Effector memory CD4-positive, alpha-beta T cell (primary cell): ENCODE results near the gene METRNL.
"Not testable (repeated sequence)": the region's sequence is repeated elsewhere in the genome, so short reads cannot be mapped to it uniquely, and the experiment has no call there.

Experiments used
- DNase-seq, 3 donors: peaks; one replicate each; pipeline ENCODE4 v3.0.0-alpha.2; 2020
- H3K27ac ChIP-seq: 2 replicates; pipeline ENCODE4 v1.7.0; 2013; ENCODE audit warnings: mild to moderate bottlenecking, low read length, moderate library complexity; ENCODE audit not compliant: insufficient read depth, poor library complexity, severe bottlenecking
- H3K27me3 ChIP-seq: replicated peaks from 2 replicates; pipeline ENCODE4 v1.7.0; 2013; ENCODE audit warnings: mild to moderate bottlenecking, low read length; ENCODE audit not compliant: insufficient read depth, control insufficient read depth, poor library complexity, severe bottlenecking
- H3K36me3 ChIP-seq: 2 replicates; pipeline ENCODE4 v1.7.0; 2013; ENCODE audit warnings: mild to moderate bottlenecking, low read length, moderate library complexity; ENCODE audit not compliant: control insufficient read depth, insufficient read depth
- H3K4me1 ChIP-seq: 2 replicates; pipeline ENCODE4 v1.7.0; 2013; ENCODE audit warnings: low read length, mild to moderate bottlenecking; ENCODE audit not compliant: control insufficient read depth, insufficient read depth, poor library complexity, severe bottlenecking
- H3K4me3 ChIP-seq: 2 replicates; pipeline ENCODE4 v1.7.0; 2013; ENCODE audit warnings: low read length, low read depth, mild to moderate bottlenecking; ENCODE audit not compliant: insufficient read depth, poor library complexity, severe bottlenecking
- H3K9me3 ChIP-seq: 2 replicates; pipeline ENCODE4 v1.7.0; 2013; ENCODE audit warnings: mild to moderate bottlenecking, low read length, moderate library complexity; ENCODE audit not compliant: control insufficient read depth

METRNL gene

GRCh38 chr17:83128306-83129240 is 49.2 kb downstream of the METRNL start:
- H3K36me3 ChIP-seq, result no peaks in the 10 kb centered on the region
- H3K27me3 ChIP-seq, result no peaks in the 10 kb centered on the region
- H3K27ac ChIP-seq, result no peak overlapping the region
- peaks cover 7% of the 10 kb centered on the region for H3K4me1 ChIP-seq
- no peak overlapping the region for H3K4me3 ChIP-seq
- H3K9me3 ChIP-seq, result no peaks in the 10 kb centered on the region
- no peak for DNase-seq

GRCh38 chr17:83129676-83130075 is 50.3 kb downstream of the METRNL start:
- Histone ChIP-seq H3K4me3 (no peak overlapping the region), H3K27ac (no peak overlapping the region), H3K9me3 (no peaks in the 10 kb centered on the region), H3K36me3 (no peaks in the 10 kb centered on the region), H3K4me1 (peaks cover 7% of the 10 kb centered on the region), H3K27me3 (no peaks in the 10 kb centered on the region)
- DNase-seq, result no peak

- Histone ChIP-seq H3K4me1 (no peaks in the 10 kb centered on the region), H3K27me3 (no peaks in the 10 kb centered on the region), H3K36me3 (no peaks in the 10 kb centered on the region), H3K27ac (no peak overlapping the region), H3K4me3 (no peak overlapping the region), H3K9me3 (no peaks in the 10 kb centered on the region)
- no peak for DNase-seq
Observed at GRCh38 chr17:83131401-83132011, 52.1 kb downstream of the METRNL start.

- Histone ChIP-seq H3K4me3 (no peak overlapping the region), H3K27me3 (no peaks in the 10 kb centered on the region), H3K4me1 (no peaks in the 10 kb centered on the region), H3K27ac (no peak overlapping the region), H3K36me3 (no peaks in the 10 kb centered on the region), H3K9me3 (no peaks in the 10 kb centered on the region)
- DNase-seq, result no peak
Observed at GRCh38 chr17:83132251-83133081, 53.1 kb downstream of the METRNL start.

- Histone ChIP-seq H3K9me3 (no peaks in the 10 kb centered on the region), H3K4me3 (no peak overlapping the region), H3K27ac (no peak overlapping the region), H3K36me3 (no peaks in the 10 kb centered on the region), H3K27me3 (no peaks in the 10 kb centered on the region), H3K4me1 (no peaks in the 10 kb centered on the region)
- DNase-seq, result no peak
Observed at GRCh38 chr17:83133302-83134121, 54.1 kb downstream of the METRNL start.

GRCh38 chr17:83134456-83134855 is 55.0 kb downstream of the METRNL start:
- not testable (repeated sequence) for H3K4me1 ChIP-seq

GRCh38 chr17:83135692-83136091 is 56.3 kb downstream of the METRNL start:
- Histone ChIP-seq H3K4me3 (no peak overlapping the region), H3K9me3 (no peaks in the 10 kb centered on the region), H3K27ac (no peak overlapping the region), H3K36me3 (no peaks in the 10 kb centered on the region), H3K4me1 (no peaks in the 10 kb centered on the region), H3K27me3 (no peaks in the 10 kb centered on the region)
- DNase-seq, result no peak

More at GRCh38 chr17:83134456-83134855, 55.0 kb downstream of the METRNL start:
- H3K27me3 ChIP-seq, H3K4me3 ChIP-seq, H3K27ac ChIP-seq, DNase-seq, H3K36me3 ChIP-seq, H3K9me3 ChIP-seq: not testable (repeated sequence)

GRCh38 chr17:83136156-83136555 is 56.7 kb downstream of the METRNL start:
- no peak overlapping the region for H3K4me3 ChIP-seq
- no peaks in the 10 kb centered on the region for H3K9me3 ChIP-seq
- H3K4me1 ChIP-seq, result no peaks in the 10 kb centered on the region
- no peak overlapping the region for H3K27ac ChIP-seq
- no peak for DNase-seq
- H3K36me3 ChIP-seq, result no peaks in the 10 kb centered on the region
- no peaks in the 10 kb centered on the region for H3K27me3 ChIP-seq

GRCh38 chr17:83136931-83137330 is 57.5 kb downstream of the METRNL start:
- Histone ChIP-seq H3K27ac (no peak overlapping the region), H3K4me3 (no peak overlapping the region), H3K27me3 (no peaks in the 10 kb centered on the region), H3K4me1 (no peaks in the 10 kb centered on the region), H3K9me3 (no peaks in the 10 kb centered on the region), H3K36me3 (no peaks in the 10 kb centered on the region)
- no peak for DNase-seq
